ENCODE data around the gene KIF20B.

Gene KIF20B

DNA sequence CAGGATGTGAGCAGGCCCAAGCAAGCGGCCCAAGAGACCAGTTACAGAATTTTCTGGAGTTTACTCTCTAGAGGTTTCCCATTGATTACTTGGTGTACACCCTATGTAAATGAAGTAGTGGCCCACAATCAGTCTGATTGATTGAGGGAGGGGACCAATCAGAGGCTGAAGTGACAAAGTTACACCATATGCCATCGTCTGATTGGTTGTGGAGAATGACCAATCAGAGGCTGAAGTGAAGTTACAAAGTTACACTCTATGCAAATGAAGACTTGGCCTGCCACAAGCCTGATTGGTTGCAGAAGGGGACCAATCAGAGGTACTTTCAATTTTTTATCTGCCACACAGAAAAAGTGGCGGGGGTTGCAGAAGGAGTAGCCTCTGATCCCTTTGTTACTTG lies 83.7 kb downstream of the KIF20B start:
- H3K4me1 ChIP-seq (ENCODE audit: control insufficient read depth in 1 of 2, insufficient read depth in 2 of 2, low read length in 2 of 2) = no peaks in the 10 kb centered on the region

GRCh38 chr10:89789188-89789877 lies 87.9 kb downstream of the KIF20B start:
- no peak overlapping the region for H3K4me3 ChIP-seq (ENCODE audit: low read depth in 1 of 2, low read length in 2 of 2)
- no peaks in the 10 kb centered on the region for H3K9me3 ChIP-seq (ENCODE audit: control insufficient read depth in 1 of 2, low read length in 2 of 2)
- no peaks in the 10 kb centered on the region for H3K27me3 ChIP-seq (ENCODE audit: low read depth, low read length)
- no peaks in the 10 kb centered on the region for H3K36me3 ChIP-seq (ENCODE audit: control insufficient read depth in 1 of 2, insufficient read depth in 2 of 2, low read length in 2 of 2)
- H3K27ac ChIP-seq (ENCODE audit: low read length) = no peak overlapping the region
- H3K4me1 ChIP-seq (ENCODE audit: control insufficient read depth in 1 of 2, insufficient read depth in 2 of 2, low read length in 2 of 2) = no peaks in the 10 kb centered on the region

More for the DNA sequence above, 83.7 kb downstream of the KIF20B start:
- no peak overlapping the region for H3K4me3 ChIP-seq (ENCODE audit: low read depth in 1 of 2, low read length in 2 of 2)
- H3K27ac ChIP-seq (ENCODE audit: low read length) = no peak overlapping the region
- H3K36me3 ChIP-seq (ENCODE audit: control insufficient read depth in 1 of 2, insufficient read depth in 2 of 2, low read length in 2 of 2) = peaks cover 0 to 8% of the 10 kb centered on the region in 2 donors
- H3K27me3 ChIP-seq (ENCODE audit: low read depth, low read length) = no peaks in the 10 kb centered on the region
- no peaks in the 10 kb centered on the region for H3K9me3 ChIP-seq (ENCODE audit: control insufficient read depth in 1 of 2, low read length in 2 of 2)

DNA sequence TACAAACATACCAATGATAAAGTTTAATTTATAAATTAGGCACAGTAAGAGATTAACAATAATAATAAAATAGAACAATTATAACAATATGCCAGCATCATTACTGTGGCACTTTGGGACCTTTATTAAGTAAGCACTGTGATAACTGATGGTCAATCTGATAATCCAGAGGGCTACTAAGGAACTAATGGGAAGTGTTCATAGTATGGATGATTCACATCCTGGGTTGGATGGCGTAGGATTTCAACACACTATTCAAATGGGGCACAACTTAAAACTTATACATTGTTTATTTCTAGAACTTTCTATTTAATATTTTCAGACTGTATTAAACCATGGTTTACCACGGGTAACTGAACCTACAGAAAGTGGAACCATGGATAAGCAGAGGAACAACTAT lies 90.8 kb downstream of the KIF20B start:
- Histone ChIP-seq H3K27me3 (ENCODE audit: low read depth, low read length) (no peaks in the 10 kb centered on the region), H3K36me3 (ENCODE audit: control insufficient read depth in 1 of 2, insufficient read depth in 2 of 2, low read length in 2 of 2) (no peaks in the 10 kb centered on the region), H3K4me1 (ENCODE audit: control insufficient read depth in 1 of 2, insufficient read depth in 2 of 2, low read length in 2 of 2) (no peaks in the 10 kb centered on the region), H3K27ac (ENCODE audit: low read length) (no peak overlapping the region), H3K4me3 (ENCODE audit: low read depth in 1 of 2, low read length in 2 of 2) (no peak overlapping the region), H3K9me3 (ENCODE audit: control insufficient read depth in 1 of 2, low read length in 2 of 2) (no peaks in the 10 kb centered on the region)

DNA sequence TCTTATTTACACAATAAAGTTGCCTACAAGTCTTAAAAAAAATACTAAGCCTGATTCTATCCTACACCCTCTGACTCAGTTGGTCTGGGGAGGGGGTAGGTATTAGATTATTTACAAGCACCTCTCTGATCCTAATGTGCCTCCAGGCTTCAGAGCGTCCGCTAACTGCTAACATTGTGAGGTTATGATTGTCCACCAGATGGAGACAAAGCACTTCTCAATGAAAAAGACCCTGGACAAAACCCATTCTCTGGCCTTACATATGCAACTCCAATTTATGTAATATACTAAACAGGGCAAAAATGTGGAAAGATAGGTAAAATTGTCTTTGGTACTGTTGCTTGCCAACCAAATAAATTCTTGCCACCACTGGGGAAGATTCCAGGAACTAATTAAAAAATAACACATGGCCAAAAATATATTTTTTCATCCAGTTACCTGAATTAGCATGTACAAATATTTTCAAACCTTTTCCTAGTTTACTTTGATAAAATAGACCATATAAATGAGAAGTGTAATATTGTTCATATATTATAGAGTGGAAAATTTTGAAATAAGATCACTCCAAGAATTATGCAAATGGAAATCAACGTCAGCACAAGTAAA lies 92.4 kb downstream of the KIF20B start:
- Histone ChIP-seq H3K4me3 (ENCODE audit: low read depth in 1 of 2, low read length in 2 of 2) (no peak overlapping the region), H3K9me3 (ENCODE audit: control insufficient read depth in 1 of 2, low read length in 2 of 2) (no peaks in the 10 kb centered on the region), H3K4me1 (ENCODE audit: control insufficient read depth in 1 of 2, insufficient read depth in 2 of 2, low read length in 2 of 2) (no peaks in the 10 kb centered on the region), H3K27ac (ENCODE audit: low read length) (no peak overlapping the region), H3K36me3 (ENCODE audit: control insufficient read depth in 1 of 2, insufficient read depth in 2 of 2, low read length in 2 of 2) (no peaks in the 10 kb centered on the region), H3K27me3 (ENCODE audit: low read depth, low read length) (no peaks in the 10 kb centered on the region)

GRCh38 chr10:89795840-89796239 lies 94.5 kb downstream of the KIF20B start:
- Histone ChIP-seq H3K9me3 (ENCODE audit: control insufficient read depth in 1 of 2, low read length in 2 of 2) (no peaks in the 10 kb centered on the region), H3K4me3 (ENCODE audit: low read depth in 1 of 2, low read length in 2 of 2) (no peak overlapping the region), H3K4me1 (ENCODE audit: control insufficient read depth in 1 of 2, insufficient read depth in 2 of 2, low read length in 2 of 2) (no peaks in the 10 kb centered on the region), H3K27ac (ENCODE audit: low read length) (no peak overlapping the region), H3K27me3 (ENCODE audit: low read depth, low read length) (no peaks in the 10 kb centered on the region), H3K36me3 (ENCODE audit: control insufficient read depth in 1 of 2, insufficient read depth in 2 of 2, low read length in 2 of 2) (no peaks in the 10 kb centered on the region)

GRCh38 chr10:89798092-89798491 lies 96.7 kb downstream of the KIF20B start:
- Histone ChIP-seq H3K9me3 (ENCODE audit: control insufficient read depth in 1 of 2, low read length in 2 of 2) (no peaks in the 10 kb centered on the region), H3K4me1 (ENCODE audit: control insufficient read depth in 1 of 2, insufficient read depth in 2 of 2, low read length in 2 of 2) (no peaks in the 10 kb centered on the region), H3K4me3 (ENCODE audit: low read depth in 1 of 2, low read length in 2 of 2) (no peak overlapping the region), H3K27me3 (ENCODE audit: low read depth, low read length) (no peaks in the 10 kb centered on the region), H3K27ac (ENCODE audit: low read length) (no peak overlapping the region), H3K36me3 (ENCODE audit: control insufficient read depth in 1 of 2, insufficient read depth in 2 of 2, low read length in 2 of 2) (no peaks in the 10 kb centered on the region)

DNA sequence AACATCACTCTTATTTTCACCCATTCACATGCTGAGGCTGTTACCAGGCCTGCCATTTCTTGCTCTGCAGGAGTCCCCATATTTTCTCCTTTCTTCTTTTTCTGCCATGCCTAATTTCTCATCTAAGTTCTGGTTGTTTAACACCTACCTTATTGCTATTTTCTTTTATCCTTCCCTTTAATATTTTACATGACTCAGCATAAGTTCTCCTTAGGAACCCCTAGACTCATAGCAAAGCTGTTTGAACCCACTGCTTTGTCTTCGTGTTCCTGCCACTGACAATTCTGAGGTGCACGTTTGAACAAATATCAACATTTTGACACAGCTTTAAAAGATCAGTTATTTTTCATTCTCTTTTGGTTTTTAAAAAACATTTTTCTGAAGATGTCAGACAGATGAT lies 98.2 kb downstream of the KIF20B start:
- H3K27ac ChIP-seq (ENCODE audit: low read length) = no peak overlapping the region
- H3K9me3 ChIP-seq (ENCODE audit: control insufficient read depth in 1 of 2, low read length in 2 of 2) = no peaks in the 10 kb centered on the region
- H3K27me3 ChIP-seq (ENCODE audit: low read depth, low read length) = no peaks in the 10 kb centered on the region
- no peak overlapping the region for H3K4me3 ChIP-seq (ENCODE audit: low read depth in 1 of 2, low read length in 2 of 2)
- H3K4me1 ChIP-seq (ENCODE audit: control insufficient read depth in 1 of 2, insufficient read depth in 2 of 2, low read length in 2 of 2) = no peaks in the 10 kb centered on the region
- H3K36me3 ChIP-seq (ENCODE audit: control insufficient read depth in 1 of 2, insufficient read depth in 2 of 2, low read length in 2 of 2) = no peaks in the 10 kb centered on the region

- no peaks in the 10 kb centered on the region for H3K36me3 ChIP-seq (ENCODE audit: control insufficient read depth in 1 of 2, insufficient read depth in 2 of 2, low read length in 2 of 2)
- H3K27ac ChIP-seq (ENCODE audit: low read length) = no peak overlapping the region
- H3K9me3 ChIP-seq (ENCODE audit: control insufficient read depth in 1 of 2, low read length in 2 of 2) = no peaks in the 10 kb centered on the region
- no peaks in the 10 kb centered on the region for H3K27me3 ChIP-seq (ENCODE audit: low read depth, low read length)
- H3K4me1 ChIP-seq (ENCODE audit: control insufficient read depth in 1 of 2, insufficient read depth in 2 of 2, low read length in 2 of 2) = no peaks in the 10 kb centered on the region
- no peak overlapping the region for H3K4me3 ChIP-seq (ENCODE audit: low read depth in 1 of 2, low read length in 2 of 2)
Measured at GRCh38 chr10:89805599-89806013, 104.2 kb downstream of the KIF20B start.

DNA sequence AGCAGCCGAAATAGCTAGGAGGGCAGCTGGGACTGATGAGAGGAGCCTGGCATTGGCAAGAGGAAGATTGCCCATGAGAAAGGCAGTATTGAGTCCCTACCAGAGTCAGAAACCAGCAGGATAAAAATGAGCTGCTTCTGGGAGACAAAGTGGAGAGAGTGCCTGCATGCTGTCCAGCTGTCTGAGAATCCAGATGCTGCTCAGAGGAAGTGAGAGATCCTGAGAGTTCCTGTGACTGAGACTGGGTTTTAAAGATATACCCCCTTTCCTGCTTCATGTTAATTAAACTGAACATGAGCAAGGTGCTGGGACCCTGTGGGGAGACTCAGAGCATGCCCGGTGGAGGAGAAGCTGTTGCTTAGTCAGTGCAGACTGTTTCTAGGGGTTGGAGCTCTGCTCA lies 107.5 kb downstream of the KIF20B start:
- no peaks in the 10 kb centered on the region for H3K4me1 ChIP-seq (ENCODE audit: control insufficient read depth in 1 of 2, insufficient read depth in 2 of 2, low read length in 2 of 2)
- H3K4me3 ChIP-seq (ENCODE audit: low read depth in 1 of 2, low read length in 2 of 2) = no peak overlapping the region
- H3K27me3 ChIP-seq (ENCODE audit: low read depth, low read length) = no peaks in the 10 kb centered on the region
- H3K36me3 ChIP-seq (ENCODE audit: control insufficient read depth in 1 of 2, insufficient read depth in 2 of 2, low read length in 2 of 2) = no peaks in the 10 kb centered on the region
- H3K27ac ChIP-seq (ENCODE audit: low read length) = no peak overlapping the region
- H3K9me3 ChIP-seq (ENCODE audit: control insufficient read depth in 1 of 2, low read length in 2 of 2) = no peaks in the 10 kb centered on the region

DNA sequence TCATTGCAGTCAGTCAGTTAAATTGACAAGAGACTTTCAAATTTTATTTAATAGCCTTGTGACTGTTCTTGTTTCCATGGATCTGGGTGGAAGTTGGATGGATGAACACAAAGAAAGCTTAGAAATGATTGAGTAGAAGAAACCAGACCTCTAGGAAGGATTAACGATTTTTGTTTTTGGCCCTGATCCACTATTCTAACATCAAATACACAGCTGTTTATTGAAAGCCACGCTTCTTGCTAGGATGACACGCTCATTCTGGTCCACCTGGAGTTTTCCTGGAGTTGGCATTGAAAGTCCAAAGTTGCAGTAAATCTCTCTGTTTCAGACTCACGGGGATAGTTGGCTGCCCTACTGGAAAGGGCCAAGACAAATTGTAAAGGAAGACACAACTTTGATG lies 108.4 kb downstream of the KIF20B start:
- Histone ChIP-seq H3K4me3 (ENCODE audit: low read depth in 1 of 2, low read length in 2 of 2) (no peak overlapping the region), H3K27ac (ENCODE audit: low read length) (no peak overlapping the region), H3K4me1 (ENCODE audit: control insufficient read depth in 1 of 2, insufficient read depth in 2 of 2, low read length in 2 of 2) (no peaks in the 10 kb centered on the region), H3K9me3 (ENCODE audit: control insufficient read depth in 1 of 2, low read length in 2 of 2) (no peaks in the 10 kb centered on the region), H3K27me3 (ENCODE audit: low read depth, low read length) (no peaks in the 10 kb centered on the region), H3K36me3 (ENCODE audit: control insufficient read depth in 1 of 2, insufficient read depth in 2 of 2, low read length in 2 of 2) (no peaks in the 10 kb centered on the region)

- H3K27ac ChIP-seq (ENCODE audit: low read length) = no peak overlapping the region
- H3K9me3 ChIP-seq (ENCODE audit: control insufficient read depth in 1 of 2, low read length in 2 of 2) = no peaks in the 10 kb centered on the region
- H3K4me1 ChIP-seq (ENCODE audit: control insufficient read depth in 1 of 2, insufficient read depth in 2 of 2, low read length in 2 of 2) = no peaks in the 10 kb centered on the region
- H3K27me3 ChIP-seq (ENCODE audit: low read depth, low read length) = no peaks in the 10 kb centered on the region
- no peak overlapping the region for H3K4me3 ChIP-seq (ENCODE audit: low read depth in 1 of 2, low read length in 2 of 2)
- H3K36me3 ChIP-seq (ENCODE audit: control insufficient read depth in 1 of 2, insufficient read depth in 2 of 2, low read length in 2 of 2) = no peaks in the 10 kb centered on the region
Measured at GRCh38 chr10:89810908-89811525, 109.6 kb downstream of the KIF20B start.
